ENCODE results near the gene TNIP1. TPM values are rescaled to one million over a fixed set of nuclear protein-coding genes. Genes with fewer than 3 reads are reported as not detected.

TNIP1 gene
- total RNA-seq, 1 experiment from 2014 or later: 122 TPM

DNA sequence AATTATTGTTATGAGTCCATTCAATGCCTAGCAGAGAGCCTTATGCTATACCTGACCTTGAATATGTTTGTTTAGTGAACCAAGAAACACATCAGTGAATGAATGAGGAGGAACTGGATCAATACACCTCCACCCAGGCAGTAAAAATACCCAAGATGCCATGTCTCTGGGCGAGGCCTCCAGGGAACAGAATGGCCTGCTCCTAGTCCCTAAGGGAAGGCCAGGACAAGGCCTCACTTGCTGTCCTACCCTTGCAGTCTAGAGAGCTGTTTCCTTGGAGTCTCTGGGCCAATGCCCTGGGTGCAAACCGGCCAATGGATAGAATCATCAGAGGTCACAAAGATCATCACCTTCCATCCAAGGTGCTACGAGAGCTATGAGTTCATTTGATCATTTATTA lies 26.1 kb downstream of the TNIP1 start:
- no peak for TF ChIP-seq EZH2 (IDR thresholded peaks at IDR 0.05; ENCODE audit: low read depth)
- TF ChIP-seq, protein P1, sequence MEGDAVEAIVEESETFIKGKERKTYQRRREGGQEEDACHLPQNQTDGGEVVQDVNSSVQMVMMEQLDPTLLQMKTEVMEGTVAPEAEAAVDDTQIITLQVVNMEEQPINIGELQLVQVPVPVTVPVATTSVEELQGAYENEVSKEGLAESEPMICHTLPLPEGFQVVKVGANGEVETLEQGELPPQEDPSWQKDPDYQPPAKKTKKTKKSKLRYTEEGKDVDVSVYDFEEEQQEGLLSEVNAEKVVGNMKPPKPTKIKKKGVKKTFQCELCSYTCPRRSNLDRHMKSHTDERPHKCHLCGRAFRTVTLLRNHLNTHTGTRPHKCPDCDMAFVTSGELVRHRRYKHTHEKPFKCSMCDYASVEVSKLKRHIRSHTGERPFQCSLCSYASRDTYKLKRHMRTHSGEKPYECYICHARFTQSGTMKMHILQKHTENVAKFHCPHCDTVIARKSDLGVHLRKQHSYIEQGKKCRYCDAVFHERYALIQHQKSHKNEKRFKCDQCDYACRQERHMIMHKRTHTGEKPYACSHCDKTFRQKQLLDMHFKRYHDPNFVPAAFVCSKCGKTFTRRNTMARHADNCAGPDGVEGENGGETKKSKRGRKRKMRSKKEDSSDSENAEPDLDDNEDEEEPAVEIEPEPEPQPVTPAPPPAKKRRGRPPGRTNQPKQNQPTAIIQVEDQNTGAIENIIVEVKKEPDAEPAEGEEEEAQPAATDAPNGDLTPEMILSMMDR (conservative IDR thresholded peaks at IDR 0.05): no peak
- Histone ChIP-seq H3K9me2 (ENCODE audit: insufficient read depth) (no peaks in the 10 kb centered on the region), H3K4me3 (no peak overlapping the region), H3K27ac (peak overlapping the region; percentile 65), H3K27me3 (ENCODE audit: insufficient read depth, low read depth) (no peaks in the 10 kb centered on the region), H3K4me1 (replicated peaks; ENCODE audit: insufficient read depth) (peaks cover 29% of the 10 kb centered on the region), H3K9me3 (ENCODE audit: insufficient read depth, low read depth) (no peaks in the 10 kb centered on the region), H3K4me2 (peak overlapping the region; percentile 32), H3K79me2 (ENCODE audit: low read depth) (no peaks in the 10 kb centered on the region), H3K36me3 (ENCODE audit: low read depth) (peaks cover 5% of the 10 kb centered on the region), H4K20me1 (ENCODE audit: insufficient read depth) (no peaks in the 10 kb centered on the region), H3F3A (ENCODE audit: insufficient read depth, low read depth) (no peaks in the 10 kb centered on the region), H2AFZ (no peak overlapping the region)
- BruUV-seq (replicated peaks): no TSS peak
- ChIA-PET CTCF (interaction anchor here (1.8 kb wide), 1 partner anchor 60 kb away, joined by 5 read pairs; no protein-coding TSS in a partner anchor), POLR2A (ENCODE audit: unreplicated experiment) (no interaction called here)
- DNase-seq: peak in 1 of 2 experiments; percentile 78
- intact Hi-C loops (cut with micrococcal nuclease; ENCODE audit: unreplicated experiment): loop anchor here (2.0 kb wide), 1 partner anchor 18 kb away; no protein-coding TSS in a partner anchor

GRCh38 chr5:151053796-151054462 lies 26.9 kb downstream of the TNIP1 start:
- Histone ChIP-seq H3K4me3 (no peak overlapping the region), H3F3A (ENCODE audit: insufficient read depth, low read depth) (no peaks in the 10 kb centered on the region), H3K27me3 (ENCODE audit: insufficient read depth, low read depth) (no peaks in the 10 kb centered on the region), H3K4me2 (peak overlapping the region; percentile 32), H3K79me2 (ENCODE audit: low read depth) (no peaks in the 10 kb centered on the region), H3K4me1 (replicated peaks; ENCODE audit: insufficient read depth) (peaks cover 25% of the 10 kb centered on the region), H3K27ac (peak overlapping the region; percentile 56), H3K36me3 (ENCODE audit: low read depth) (peaks cover 11% of the 10 kb centered on the region), H2AFZ (no peak overlapping the region), H3K9me2 (ENCODE audit: insufficient read depth) (no peaks in the 10 kb centered on the region), H4K20me1 (ENCODE audit: insufficient read depth) (no peaks in the 10 kb centered on the region), H3K9me3 (ENCODE audit: insufficient read depth, low read depth) (no peaks in the 10 kb centered on the region)
- CTCF ChIA-PET: interaction anchor here (0.6 to 1.8 kb wide), 2 partner anchors 51 to 61 kb away, joined by 5 read pairs; no protein-coding TSS in a partner anchor
- TF ChIP-seq, protein P1 (conservative IDR thresholded peaks at IDR 0.05): no peak
- no peak for TF ChIP-seq EZH2 (IDR thresholded peaks at IDR 0.05; ENCODE audit: low read depth)
- POLR2A ChIA-PET (ENCODE audit: unreplicated experiment): no interaction called here
- intact Hi-C loops (cut with micrococcal nuclease; ENCODE audit: unreplicated experiment): loop anchor here (2.0 kb wide), 1 partner anchor 19 kb away; no protein-coding TSS in a partner anchor
- DNase-seq: no peak
- TSS peak; percentile 20 for BruUV-seq (replicated peaks)

DNA sequence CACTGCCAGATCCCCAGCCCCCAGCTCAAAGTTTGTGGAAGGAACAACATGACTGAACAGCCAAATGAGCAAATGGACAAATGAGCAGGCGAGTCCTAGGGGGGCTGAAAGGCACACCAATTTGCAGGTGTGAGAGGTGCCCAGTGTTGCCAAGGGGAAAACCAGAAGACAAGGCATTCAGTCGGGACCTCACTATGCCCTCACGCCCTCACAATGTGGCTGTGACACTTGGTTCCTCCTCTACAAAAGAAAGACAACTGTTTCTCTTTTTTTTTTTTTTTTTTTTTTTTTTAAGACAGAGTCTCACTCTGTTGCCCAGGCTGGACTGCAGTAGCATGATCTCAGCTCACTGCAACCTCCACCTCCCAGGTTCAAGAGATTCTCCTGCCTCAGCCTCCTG lies 28.0 kb downstream of the TNIP1 start:
- intact Hi-C loops (cut with micrococcal nuclease; ENCODE audit: unreplicated experiment): no loop called here
- no peaks in the 10 kb centered on the region for H3K27me3 ChIP-seq (ENCODE audit: insufficient read depth, low read depth)
- no peak for DNase-seq
- H3K9me3 ChIP-seq (ENCODE audit: insufficient read depth, low read depth): no peaks in the 10 kb centered on the region
- no peaks in the 10 kb centered on the region for H3F3A ChIP-seq (ENCODE audit: insufficient read depth, low read depth)
- no TSS peak for BruUV-seq (replicated peaks)
- CTCF ChIA-PET: interaction anchor here (0.6 to 4.9 kb wide), 4 partner anchors 29 to 110 kb away, joined by 3 to 48 read pairs (median 3); no protein-coding TSS in a partner anchor
- no peaks in the 10 kb centered on the region for H3K9me2 ChIP-seq (ENCODE audit: insufficient read depth)
- H3K36me3 ChIP-seq (ENCODE audit: low read depth): peaks cover 13% of the 10 kb centered on the region
- TF ChIP-seq, protein P1 (conservative IDR thresholded peaks at IDR 0.05): no peak
- TF ChIP-seq EZH2 (IDR thresholded peaks at IDR 0.05; ENCODE audit: low read depth): no peak
- no peaks in the 10 kb centered on the region for H4K20me1 ChIP-seq (ENCODE audit: insufficient read depth)
- POLR2A ChIA-PET (ENCODE audit: unreplicated experiment): no interaction called here
- H3K4me2 ChIP-seq: no peak overlapping the region
- peaks cover 25% of the 10 kb centered on the region for H3K4me1 ChIP-seq (replicated peaks; ENCODE audit: insufficient read depth)
- no peak overlapping the region for H2AFZ ChIP-seq
- H3K4me3 ChIP-seq: no peak overlapping the region
- no peak overlapping the region for H3K27ac ChIP-seq
- H3K79me2 ChIP-seq (ENCODE audit: low read depth): no peaks in the 10 kb centered on the region
